A673 (cell line): ENCODE data around the gene PCDHA3. TPM values are rescaled to one million over a fixed set of nuclear protein-coding genes. Genes with fewer than 3 reads are reported as not detected.

ENCODE experiments used
- Bru-seq: library from RNA; stranded (reverse); fragments of 400-500 nt; gene quantifications from one replicate; lab custom pipeline; 2021; lab: Mats Ljungman, UMichigan
- BruChase-seq, 2 experiments: library from RNA; stranded (reverse); fragments of 400-500 nt; gene quantifications; one replicate each; lab custom pipeline; 2021; lab: Mats Ljungman, UMichigan
- BruUV-seq: library from RNA; stranded (reverse); fragments of 400-500 nt; replicated peaks from 2 replicates; lab custom pipeline; 2021; lab: Mats Ljungman, UMichigan
- CTCF ChIA-PET: fragments of 300-600 bp; sonication (Branson Sonifier 250); formaldehyde crosslinking; loops from one replicate; lab custom pipeline; 2022; ENCODE audit warnings: antibody characterized with exemption; lab: Charles Lee
- POLR2A ChIA-PET: fragments of 300-600 bp; sonication (Branson Sonifier 250); formaldehyde crosslinking; loops from one replicate; lab custom pipeline; 2022; ENCODE audit warnings: antibody characterized with exemption; ENCODE audit not compliant: low non-redundant PET; lab: Charles Lee
- DNase-seq: peaks from one replicate; pipeline ENCODE4 v3.0.0-alpha.2; 2015; ENCODE audit warnings: low spot score
- H3K27ac ChIP-seq: fragments of 200-600 bp; sonication (generic); 2 replicates; pipeline ENCODE4 v1.5.1; 2016; ENCODE audit warnings: mixed run types, low read depth, mild to moderate bottlenecking, mixed read lengths, antibody characterized with exemption, low read length; ENCODE audit not compliant: poor library complexity, severe bottlenecking
- H3K27me3 ChIP-seq: fragments of 200-600 bp; sonication (generic); replicated peaks from 2 replicates; pipeline ENCODE4 v1.6.1; 2017; ENCODE audit warnings: mixed run types, low read depth, mild to moderate bottlenecking, mixed read lengths, antibody characterized with exemption, low read length; ENCODE audit not compliant: insufficient read depth, poor library complexity
- H3K36me3 ChIP-seq: fragments of 200-600 bp; sonication (generic); 2 replicates; pipeline ENCODE4 v1.6.1; 2016; ENCODE audit warnings: mixed run types, mild to moderate bottlenecking, mixed read lengths, antibody characterized with exemption, low read length; ENCODE audit not compliant: insufficient read depth, poor library complexity, severe bottlenecking
- H3K4me1 ChIP-seq: fragments of 200-600 bp; sonication (generic); 2 replicates; pipeline ENCODE4 v1.6.1; 2017; ENCODE audit warnings: mixed run types, mild to moderate bottlenecking, mixed read lengths, antibody characterized with exemption, low read length; ENCODE audit not compliant: insufficient read depth, poor library complexity, severe bottlenecking
- H3K4me3 ChIP-seq: fragments of 200-600 bp; sonication (generic); 2 replicates; pipeline ENCODE4 v1.5.1; 2016; ENCODE audit warnings: low read depth, mixed run types, mild to moderate bottlenecking, mixed read lengths, low read length; ENCODE audit not compliant: poor library complexity, severe bottlenecking
- H3K9me3 ChIP-seq: fragments of 200-600 bp; sonication (generic); 2 replicates; pipeline ENCODE4 v1.6.1; 2016; ENCODE audit warnings: mixed run types, low read depth, mild to moderate bottlenecking, mixed read lengths, antibody characterized with exemption, low read length; ENCODE audit not compliant: poor library complexity, severe bottlenecking
- CTCF ChIP-seq: fragments of 300-800, 200-600 bp; sonication (generic); conservative IDR thresholded peaks from 2 replicates; pipeline ENCODE4 v1.5.1; 2017; ENCODE audit warnings: low read depth, mild to moderate bottlenecking, antibody characterized with exemption, low read length, moderate library complexity, mixed read lengths
- EZH2 ChIP-seq: fragments of 200-600 bp; sonication (generic); IDR thresholded peaks from 2 replicates; pipeline ENCODE4 v1.6.1; 2017; ENCODE audit warnings: borderline replicate concordance, low read depth, mild to moderate bottlenecking, mixed read lengths, antibody characterized with exemption, low read length; ENCODE audit not compliant: poor library complexity, severe bottlenecking
- intact Hi-C: fragments of 100-400 bp; cut with micrococcal nuclease; formaldehyde crosslinking; loops from one replicate; pipeline ENCODE4 v1.10.0; 2022; ENCODE audit not compliant: unreplicated experiment
- long read RNA-seq: library from polyadenylated mRNA; stranded (forward); transcript quantifications from one replicate; pipeline ENCODE4 v2.0.0, GENCODE V29; 2022
- total RNA-seq: library from RNA; stranded (reverse); gene quantifications from 2 replicates; pipeline ENCODE4 v1.2.3, GENCODE V29; 2021

PCDHA3 gene
- total RNA-seq (2.6 and 3.2 TPM in 2 replicates), Bru-seq, nascent RNA (percentile 42 among the genes with signal in this experiment), BruChase-seq, experiment 1, labeled RNA remaining after a 2-hour chase (percentile 60 among the genes with signal in this experiment), BruChase-seq, experiment 2, labeled RNA remaining after a 6-hour chase (percentile 70 among the genes with signal in this experiment)
- long read RNA-seq, full-length matches to known transcripts = 3 of 3 reads
- long read RNA-seq, partial matches to known transcripts = 0 of 3 reads
- long read RNA-seq, other reads (novel, unspliced or antisense) = 0 of 3 reads

GRCh38 chr5:140800816-140801493 is at the start of gene PCDHA3:
Gene PCDHA3, plus strand, starts transcription at chr5:140801057.
- BruUV-seq = TSS peak; percentile 79
- Histone ChIP-seq H3K9me3 (peaks cover 15% of the 10 kb centered on the region), H3K4me3 (peak within 1 kb of the TSS; percentile 51), H3K27ac (peak within 1 kb of the TSS; percentile 25), H3K4me1 (no peaks in the 10 kb centered on the region), H3K36me3 (no peaks in the 10 kb centered on the region), H3K27me3 (no peaks in the 10 kb centered on the region)
- DNase-seq = peak; percentile 68
- POLR2A ChIA-PET = no interaction called here
- intact Hi-C loops = no loop called here
- TF ChIP-seq EZH2 (no peak), CTCF (peak; percentile 58)
- CTCF ChIA-PET = no interaction called here

DNA sequence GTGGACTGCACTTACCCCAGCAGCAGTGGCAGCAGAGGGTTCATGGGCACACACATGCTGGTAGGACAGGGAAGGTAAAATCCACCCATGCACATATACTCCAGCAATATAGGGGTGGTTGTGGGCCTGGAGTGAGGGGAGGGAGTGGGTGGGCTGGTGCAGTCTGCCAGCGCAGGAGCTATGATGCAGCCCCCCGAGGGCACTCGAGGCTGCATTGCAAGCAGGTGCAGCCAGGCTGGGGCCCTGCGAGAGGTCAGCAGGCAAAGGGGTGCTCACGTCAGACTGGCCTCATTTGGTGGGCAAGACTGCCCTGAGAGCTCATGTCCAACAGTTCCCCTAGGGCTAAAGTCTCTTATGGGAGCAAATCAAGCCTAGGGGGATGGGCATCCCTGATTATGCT is 47.3 kb upstream of the PCDHA3 start:
- peaks cover 41% of the 10 kb centered on the region for H3K9me3 ChIP-seq
- H3K27ac ChIP-seq = no peak overlapping the region
- intact Hi-C loops = no loop called here
- H3K36me3 ChIP-seq = no peaks in the 10 kb centered on the region
- no TSS peak for BruUV-seq
- TF ChIP-seq EZH2 (no peak), CTCF (no peak)
- no peak overlapping the region for H3K4me3 ChIP-seq
- no peak for DNase-seq
- no peaks in the 10 kb centered on the region for H3K4me1 ChIP-seq
- CTCF ChIA-PET = no interaction called here
- no peaks in the 10 kb centered on the region for H3K27me3 ChIP-seq
- POLR2A ChIA-PET = no interaction called here

- POLR2A ChIA-PET = no interaction called here
- no peaks in the 10 kb centered on the region for H3K27me3 ChIP-seq
These were observed 36.5 kb upstream of the PCDHA3 start for GRCh38 chr5:140764177-140764973.

More at GRCh38 chr5:140764177-140764973, 36.5 kb upstream of the PCDHA3 start:
- Histone ChIP-seq H3K4me1 (no peaks in the 10 kb centered on the region), H3K9me3 (peaks cover 65% of the 10 kb centered on the region), H3K4me3 (no peak overlapping the region), H3K27ac (no peak overlapping the region), H3K36me3 (no peaks in the 10 kb centered on the region)
- DNase-seq = no peak
- intact Hi-C loops = no loop called here
- CTCF ChIA-PET = no interaction called here
- no peak for TF ChIP-seq EZH2
- no peak for TF ChIP-seq CTCF
- BruUV-seq = no TSS peak
